ENCODE data around the gene REEP3.

- TF ChIP-seq CTCF (IDR thresholded peaks at IDR 0.05) (no peak), POLR2AphosphoS5 (IDR thresholded peaks at IDR 0.05) (no peak)
Observed at GRCh38 chr10:63591600-63592379, 70.6 kb downstream of the REEP3 start.
